ENCODE measurements around the gene PLIN1.

GRCh38 chr15:89633585-89633984 is 45.6 kb downstream of the PLIN1 start:
- no peak for TF ChIP-seq CTCF (IDR thresholded peaks at IDR 0.05; ENCODE audit: insufficient read depth, low read depth, low read length)
- no peak for TF ChIP-seq EZH2 (IDR thresholded peaks at IDR 0.05; ENCODE audit: insufficient read depth, low read length)
